Measurements from ENCODE around the gene PAF1. TPM values are rescaled to one million over a fixed set of nuclear protein-coding genes. Genes with fewer than 3 reads are reported as not detected.

The PAF1 gene
- total RNA-seq, 1 experiment from 2014 or later: 38.0 TPM

- H3K4me1 ChIP-seq (ENCODE audit: insufficient read depth, low read length): no peaks in the 10 kb centered on the region
- H3K4me2 ChIP-seq (ENCODE audit: insufficient read depth, insufficient read length, low read length): peak overlapping the region; percentile 71
- TF ChIP-seq CTCF (conservative IDR thresholded peaks at IDR 0.05): no peak
- no peaks in the 10 kb centered on the region for H3K23me2 ChIP-seq (ENCODE audit: insufficient read length, low read depth, low read length, poor library complexity, severe bottlenecking)
- H3K27ac ChIP-seq (ENCODE audit: insufficient read length, low read depth, low read length): peak overlapping the region; percentile 86
- H2BK20ac ChIP-seq (ENCODE audit: low read depth, low read length, poor library complexity, severe bottlenecking): no peak overlapping the region
- H3K4me1 Mint-ChIP-seq: peaks cover 13 to 14% of the 10 kb centered on the region in 2 experiments
- no peak overlapping the region for H2BK120ac ChIP-seq (ENCODE audit: low read depth, low read length, poor library complexity, severe bottlenecking)
- no peaks in the 10 kb centered on the region for H3K79me1 ChIP-seq (ENCODE audit: insufficient read depth, low read depth, low read length, poor library complexity, severe bottlenecking)
- H2BK5ac ChIP-seq (ENCODE audit: insufficient read length, low read length): no peak overlapping the region
- H4K20me1 ChIP-seq (ENCODE audit: control insufficient read depth, insufficient read depth, insufficient read length): no peaks in the 10 kb centered on the region
- no peak overlapping the region for H3K4ac ChIP-seq (ENCODE audit: low read depth, low read length)
- WGBS (ENCODE audit: extremely low coverage, insufficient read length, low lambda C conversion rate): no CpG with 5 or more reads among the region's 10 CpGs
- no peak overlapping the region for H4K8ac ChIP-seq (replicated peaks; ENCODE audit: insufficient read length, low read depth, low read length)
- DNase-seq: no peak
- H2BK12ac ChIP-seq (ENCODE audit: insufficient read length, low read depth, low read length): no peak overlapping the region
- H3K36me3 Mint-ChIP-seq (ENCODE audit: insufficient read depth in 1 of 3, low read depth in 3 of 3): peaks cover 42 to 64% (median 61%) of the 10 kb centered on the region in 3 experiments
- no peak overlapping the region for H3K56ac ChIP-seq (ENCODE audit: insufficient read length, low read depth, low read length)
- H3K14ac ChIP-seq (ENCODE audit: insufficient read depth, low read length): peak overlapping the region; percentile 97
- H3K27me3 Mint-ChIP-seq (ENCODE audit: low read depth): no peaks in the 10 kb centered on the region
- H2AFZ ChIP-seq (ENCODE audit: low read length): no peak overlapping the region
- peak overlapping the region; percentile 95 for H3K18ac ChIP-seq (ENCODE audit: insufficient read length, low read depth, low read length)
- H3K79me2 ChIP-seq (ENCODE audit: insufficient read depth, low read length): no peaks in the 10 kb centered on the region
- no peak overlapping the region for H2AK5ac ChIP-seq (ENCODE audit: insufficient read length, low read length)
- no peaks in the 10 kb centered on the region for H3K9me3 ChIP-seq (ENCODE audit: control insufficient read depth, low read depth, low read length)
- H4K91ac ChIP-seq (ENCODE audit: insufficient read length, low read depth, low read length): no peak overlapping the region
- no peaks in the 10 kb centered on the region; a peak in 1 of 5 replicates for H3K9me3 Mint-ChIP-seq
- no peak overlapping the region for H2BK15ac ChIP-seq (ENCODE audit: low read depth, low read length)
- no peak overlapping the region for H3T11ph ChIP-seq (ENCODE audit: low read length)
- peak overlapping the region; percentile 95 to 98 for H3K4me3 Mint-ChIP-seq
- H3K9ac ChIP-seq (ENCODE audit: extremely low read depth, insufficient read length, low read length): peak overlapping the region; percentile 79
- peak overlapping the region; percentile 99 to 100 (median 99); a peak in 6 of 7 replicates for H3K27ac Mint-ChIP-seq
- H3K27me3 ChIP-seq (ENCODE audit: insufficient read depth, low read length): no peaks in the 10 kb centered on the region
- H3K23ac ChIP-seq (ENCODE audit: insufficient read length, low read depth, low read length): no peak overlapping the region
- no peak overlapping the region for H4K5ac ChIP-seq (ENCODE audit: insufficient read length, low read depth, low read length)
Measured at GRCh38 chr19:39390451-39390750, 505 bp downstream of the PAF1 start.
